ENCODE data around the gene RNF13. TPM values are rescaled to one million over a fixed set of nuclear protein-coding genes. Genes with fewer than 3 reads are reported as not detected.

The RNF13 gene
- total and polyA plus RNA-seq, 2 donors (not counting 3 experiments of a cell fraction or from before 2014, with no cell fraction given), result 16.4 to 27.1 TPM

DNA sequence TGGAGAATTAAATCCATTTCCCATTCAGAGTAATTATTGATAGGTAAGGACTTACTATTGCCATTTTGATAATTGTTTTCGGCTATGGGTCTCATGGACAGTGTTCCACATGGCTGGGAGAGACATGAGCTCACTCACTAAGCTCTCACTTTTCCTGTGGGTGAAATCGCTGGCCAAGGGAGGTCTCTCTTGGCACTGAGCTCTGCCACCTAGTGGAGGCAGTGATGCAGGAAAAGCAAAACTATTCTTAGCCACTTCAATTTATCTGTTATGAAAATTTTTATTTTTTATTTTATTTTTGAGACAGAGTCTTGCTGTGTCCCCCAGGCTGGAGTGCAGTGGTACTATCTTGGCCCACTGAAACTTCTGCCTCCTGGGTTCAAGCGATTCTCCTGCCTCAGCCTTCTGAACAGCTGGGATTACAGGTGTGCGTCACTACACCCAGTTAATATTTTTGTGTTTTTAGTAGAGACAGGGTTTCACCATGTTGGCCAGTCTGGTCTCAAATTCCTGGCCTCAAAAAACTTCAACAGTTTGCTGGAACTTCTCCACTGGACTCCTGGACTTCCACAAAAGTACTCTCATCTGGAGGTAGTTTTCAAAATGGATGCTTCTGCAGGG, 4.7 kb upstream of the RNF13 start:
- dilution Hi-C loops (cut with MboI; ENCODE audit: extremely low pct_ligation_motif_present, low sequenced_read_pairs), result no loop called here
- intact Hi-C loops (cut with micrococcal nuclease), result loop anchor here (1.0 to 2.0 kb wide), 5 partner anchors 37 to 414 kb away; no protein-coding TSS in a partner anchor
- Histone ChIP-seq H3K9ac (replicated peaks; ENCODE audit: extremely low read depth, insufficient read depth, low read length) (no peak overlapping the region), H3K9me3 (replicated peaks; ENCODE audit: control insufficient read depth, insufficient read depth, low read length) (no peaks in the 10 kb centered on the region), H3K4me3 (replicated peaks in 1 of 3; ENCODE audit: insufficient read depth in 1 of 3, low read depth in 1 of 3, low read length in 3 of 3) (no peak overlapping the region), H2AFZ (ENCODE audit: low read depth, low read length) (no peak overlapping the region), H3K36me3 (ENCODE audit: control insufficient read depth in 2 of 2, extremely low read depth in 1 of 2, insufficient read depth in 2 of 2, low read length in 2 of 2) (no peaks in the 10 kb centered on the region), H3K4me2 (ENCODE audit: insufficient read depth, low read length) (no peak overlapping the region), H3K79me2 (ENCODE audit: control insufficient read depth, insufficient read depth, low read length) (no peaks in the 10 kb centered on the region), H3K4me1 (ENCODE audit: control insufficient read depth, extremely low read depth, insufficient read depth, low read length) (peaks cover 5% of the 10 kb centered on the region), H3K9me1 (replicated peaks; ENCODE audit: control insufficient read depth, extremely low read depth, insufficient read depth, low read length) (no peaks in the 10 kb centered on the region), H4K20me1 (replicated peaks; ENCODE audit: control insufficient read depth, extremely low read depth, insufficient read depth, low read length) (no peaks in the 10 kb centered on the region), H3K27ac (ENCODE audit: insufficient read depth, low read depth, low read length) (no peak overlapping the region), H3K27me3 (ENCODE audit: control insufficient read depth in 2 of 2, insufficient read depth in 2 of 2, low read length in 2 of 2) (no peaks in the 10 kb centered on the region)
- DNase-seq (ENCODE audit: low read depth, low spot score) (peak; percentile 81), FAIRE-seq (peak; percentile 97)
- ChIA-PET CTCF (interaction anchor here (0.6 to 3.4 kb wide), 61 partner anchors 8 to 858 kb away, joined by 3 to 263 read pairs (median 4); partner anchors contain the start of genes ANKUB1, COMMD2, TM4SF1 and TM4SF4), POLR2A (interaction anchor here (0.6 to 1.0 kb wide), 2 partner anchors 150 to 329 kb away, joined by 4 to 5 read pairs; partner anchors contain the start of gene WWTR1)
- BruUV-seq (replicated peaks), result no TSS peak
- TF ChIP-seq, protein P1, sequence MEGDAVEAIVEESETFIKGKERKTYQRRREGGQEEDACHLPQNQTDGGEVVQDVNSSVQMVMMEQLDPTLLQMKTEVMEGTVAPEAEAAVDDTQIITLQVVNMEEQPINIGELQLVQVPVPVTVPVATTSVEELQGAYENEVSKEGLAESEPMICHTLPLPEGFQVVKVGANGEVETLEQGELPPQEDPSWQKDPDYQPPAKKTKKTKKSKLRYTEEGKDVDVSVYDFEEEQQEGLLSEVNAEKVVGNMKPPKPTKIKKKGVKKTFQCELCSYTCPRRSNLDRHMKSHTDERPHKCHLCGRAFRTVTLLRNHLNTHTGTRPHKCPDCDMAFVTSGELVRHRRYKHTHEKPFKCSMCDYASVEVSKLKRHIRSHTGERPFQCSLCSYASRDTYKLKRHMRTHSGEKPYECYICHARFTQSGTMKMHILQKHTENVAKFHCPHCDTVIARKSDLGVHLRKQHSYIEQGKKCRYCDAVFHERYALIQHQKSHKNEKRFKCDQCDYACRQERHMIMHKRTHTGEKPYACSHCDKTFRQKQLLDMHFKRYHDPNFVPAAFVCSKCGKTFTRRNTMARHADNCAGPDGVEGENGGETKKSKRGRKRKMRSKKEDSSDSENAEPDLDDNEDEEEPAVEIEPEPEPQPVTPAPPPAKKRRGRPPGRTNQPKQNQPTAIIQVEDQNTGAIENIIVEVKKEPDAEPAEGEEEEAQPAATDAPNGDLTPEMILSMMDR (IDR thresholded peaks at IDR 0.05; ENCODE audit: extremely low read depth in 1 of 2, insufficient read depth in 1 of 2, low read depth in 1 of 2, low read length in 2 of 2), result peak; percentile 81
- TF ChIP-seq FOS (IDR thresholded peaks at IDR 0.05; ENCODE audit: borderline replicate concordance, insufficient read depth, low read length) (no peak), EZH2 (IDR thresholded peaks at IDR 0.05; ENCODE audit: borderline replicate concordance, low read depth, low read length, severe bottlenecking) (no peak), GATA2 (IDR thresholded peaks at IDR 0.05; ENCODE audit: insufficient read depth, insufficient read length, low read depth, low read length) (no peak), MYC (IDR thresholded peaks at IDR 0.05; ENCODE audit: low read depth, low read length) (no peak)

Data from endothelial cell of umbilical vein (primary cell).